NK-92 (cell line): ENCODE measurements around the gene CEBPZ.
"Not testable (repeated sequence)": the region's sequence is repeated elsewhere in the genome, so short reads cannot be mapped to it uniquely, and the experiment has no call there.

Source experiments
- DNase-seq: peaks from one replicate; lab custom pipeline; 2025; ENCODE audit not compliant: unreplicated experiment; lab: John Stamatoyannopoulos, UW

Gene CEBPZ

GRCh38 chr2:37231241-37232130 is at the start of gene CEBPZ, which contains the start of gene NDUFAF7:
Gene CEBPZ, minus strand, starts transcription at chr2:37231596. Its CDS starts 29 bp downstream, at chr2:37231567.
Gene NDUFAF7, plus strand, starts transcription at chr2:37231658. Its CDS starts 48 bp downstream, at chr2:37231706.
- DNase-seq, result no peak

DNA sequence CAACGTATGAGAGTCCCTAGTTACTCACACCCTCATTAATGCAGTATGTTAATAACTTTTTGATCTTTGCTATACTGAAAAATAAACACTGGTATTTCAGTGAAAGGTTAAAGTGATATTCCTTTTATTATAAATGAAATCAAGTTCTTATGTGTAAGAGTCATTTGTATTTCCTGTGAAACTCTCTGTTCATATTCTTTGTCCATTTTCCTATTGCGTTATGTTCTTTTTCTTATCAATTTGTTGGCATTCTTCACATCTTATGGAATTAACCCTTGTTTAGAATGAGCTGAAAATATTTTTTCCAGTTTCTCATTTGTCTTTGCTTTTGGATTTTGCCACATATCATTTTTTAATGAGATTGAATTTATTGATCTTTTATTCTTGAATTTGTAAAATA is 44.9 kb upstream of the CEBPZ start:
- no peak for DNase-seq

- no peak for DNase-seq
Observed at GRCh38 chr2:37274359-37274965, 43.1 kb upstream of the CEBPZ start.

DNA sequence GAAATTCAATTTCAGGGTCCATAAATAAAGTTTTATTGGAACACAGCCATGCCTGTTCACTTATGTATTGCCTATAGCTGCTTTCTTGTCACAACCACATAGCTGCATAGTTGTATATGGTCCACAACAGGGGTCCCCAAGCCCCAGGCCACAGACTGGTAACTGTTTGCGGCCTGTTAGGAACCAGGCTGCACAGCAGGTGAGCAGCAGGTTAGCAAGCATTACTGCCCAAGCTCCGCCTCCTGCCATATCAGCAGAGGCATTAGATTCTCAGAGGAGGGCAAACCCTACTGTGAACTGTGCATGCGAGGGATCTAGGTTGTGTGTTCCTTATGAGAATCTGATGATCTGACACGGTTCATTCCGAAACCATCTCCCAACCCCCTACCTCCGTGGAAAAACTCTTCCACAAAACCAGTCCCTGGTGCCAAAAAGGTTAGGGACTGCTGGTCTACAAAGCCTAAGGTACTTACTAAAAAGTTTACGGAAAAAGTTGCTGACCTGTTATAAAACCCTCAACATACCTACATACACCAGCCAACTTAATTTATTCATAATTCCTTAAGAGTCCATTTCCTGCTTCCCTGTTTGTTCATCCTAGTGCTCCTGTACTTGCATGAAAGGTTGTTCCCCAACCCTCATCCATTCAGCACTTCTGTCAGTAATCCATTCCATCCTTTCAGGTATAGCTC is 40.1 kb upstream of the CEBPZ start:
- no peak for DNase-seq

DNA sequence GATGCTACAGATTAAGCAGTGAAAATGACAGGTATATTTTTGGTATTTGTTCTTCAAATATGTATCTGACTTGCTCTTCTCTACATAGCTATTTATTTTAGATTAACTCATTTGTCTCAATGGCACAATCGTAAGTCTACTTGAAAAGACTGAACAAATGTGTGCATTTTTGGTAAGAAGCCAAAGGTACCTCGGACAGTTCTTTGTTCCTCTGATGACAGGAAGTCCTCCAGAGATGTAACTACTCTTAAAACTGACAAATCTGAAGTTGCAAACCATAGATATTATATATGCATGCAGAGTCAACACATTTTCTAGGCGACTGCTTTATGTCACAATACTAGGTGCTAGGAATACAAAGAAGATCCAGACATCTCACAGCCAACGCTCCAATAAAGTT is 36.7 kb upstream of the CEBPZ start:
- no peak for DNase-seq

DNA sequence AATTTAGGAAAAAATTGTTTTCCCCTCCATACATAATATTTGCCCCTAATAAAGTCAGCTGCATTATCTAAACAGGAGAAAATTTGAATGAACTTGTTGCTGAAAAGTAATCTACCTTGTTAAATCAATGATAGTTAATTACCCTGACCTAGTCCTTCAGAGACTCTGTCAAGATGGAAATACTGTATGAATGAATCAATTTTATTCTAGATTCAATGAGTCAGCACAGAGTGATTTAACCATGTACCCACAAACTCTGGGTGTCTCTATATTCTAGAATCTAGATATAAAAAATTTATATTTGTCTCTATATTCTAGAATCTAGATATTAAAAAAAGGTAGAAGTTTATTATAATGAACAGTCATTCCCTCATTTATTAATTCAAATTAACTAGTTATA is 36.3 kb upstream of the CEBPZ start:
- DNase-seq, result no peak

DNA sequence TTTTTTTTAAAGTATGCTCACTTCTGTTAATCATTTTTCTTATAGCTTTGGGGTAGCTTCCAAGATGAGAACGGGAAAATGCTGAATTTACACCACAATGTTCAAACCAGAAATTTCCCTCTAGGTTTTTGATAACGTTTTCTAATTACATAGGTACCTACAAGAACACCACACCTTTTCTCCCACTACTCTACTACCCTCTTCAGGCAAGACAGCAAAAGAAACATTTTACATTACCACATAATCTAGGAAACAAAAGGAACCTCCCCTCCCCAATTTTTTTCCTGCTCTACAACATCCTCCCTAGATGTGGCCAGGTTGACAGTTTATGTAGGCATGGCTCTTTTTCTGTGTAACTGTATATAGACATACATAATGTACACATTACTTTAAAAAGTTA is 32.4 kb upstream of the CEBPZ start:
- no peak for DNase-seq

DNA sequence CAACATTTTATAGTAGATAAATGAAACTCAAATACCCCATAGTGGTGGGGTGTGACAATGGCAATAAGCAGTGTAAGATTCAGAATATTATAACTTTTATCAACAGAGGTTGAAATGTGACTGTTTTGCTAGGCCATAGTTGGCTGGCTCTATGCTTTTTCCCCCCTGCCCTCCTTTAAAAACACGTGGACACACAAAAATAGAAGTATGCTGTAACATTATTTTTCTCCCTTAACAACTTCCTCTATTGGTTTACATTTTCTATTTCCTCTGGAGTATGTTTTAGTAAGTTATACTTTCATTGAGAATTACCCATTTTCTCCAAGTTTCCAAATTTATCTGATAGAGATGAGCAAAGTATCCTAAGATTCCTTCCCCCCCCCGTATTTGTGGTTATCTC is 31.1 kb upstream of the CEBPZ start:
- DNase-seq, result no peak

GRCh38 chr2:37250869-37251740 is 19.7 kb upstream of the CEBPZ start:
- no peak for DNase-seq

- DNase-seq, result no peak
Observed at GRCh38 chr2:37246205-37246604, 14.8 kb upstream of the CEBPZ start.

DNA sequence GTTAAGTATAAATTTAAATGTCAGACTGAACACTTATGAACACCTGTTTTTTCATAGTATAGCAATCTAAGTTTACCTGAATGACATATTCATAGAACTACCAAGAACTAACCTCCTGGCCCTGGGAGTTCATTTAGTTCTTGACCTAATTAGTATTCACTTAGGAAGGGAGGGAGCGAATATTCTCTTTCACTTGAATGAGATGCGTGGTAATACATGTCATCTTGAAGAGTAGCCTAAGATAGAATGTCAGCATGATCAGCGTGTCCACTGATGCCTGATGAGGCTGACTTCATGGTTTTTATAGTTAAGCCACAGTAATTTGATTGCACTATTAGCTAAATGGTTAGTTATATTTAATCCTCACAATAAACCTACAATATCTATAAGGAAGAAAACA is 13.4 kb upstream of the CEBPZ start:
- DNase-seq, result no peak

GRCh38 chr2:37244017-37244416 is 12.6 kb upstream of the CEBPZ start:
- no peak for DNase-seq

- no peak for DNase-seq
Observed at GRCh38 chr2:37243435-37243834, 12.0 kb upstream of the CEBPZ start.

- no peak for DNase-seq
Observed at GRCh38 chr2:37232131-37232933, 936 bp upstream of the CEBPZ start.

DNA sequence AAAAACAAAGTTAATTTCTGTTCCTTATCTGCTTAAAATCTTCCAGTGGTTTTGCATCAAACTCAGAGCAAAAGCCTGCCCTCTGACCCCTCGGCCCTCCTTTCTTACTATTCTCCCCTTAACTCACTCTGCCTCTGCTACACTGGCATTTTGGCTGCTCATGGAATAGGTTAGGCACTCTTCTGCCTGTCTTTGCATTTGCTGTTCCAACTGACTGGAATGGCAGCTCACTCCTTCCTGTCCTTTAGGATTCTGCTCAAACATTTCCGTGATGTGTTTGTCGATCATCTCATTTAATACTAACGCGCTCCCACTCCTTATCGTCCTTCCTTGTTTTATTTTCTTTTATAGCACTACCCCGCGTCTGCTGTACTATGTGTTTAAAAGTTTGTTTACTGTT is 815 bp downstream of the CEBPZ start:
- no peak for DNase-seq

- DNase-seq, result no peak
Observed at GRCh38 chr2:37228788-37229187, 2.6 kb downstream of the CEBPZ start.

GRCh38 chr2:37226863-37227262 is 4.5 kb downstream of the CEBPZ start:
- DNase-seq, result no peak

DNA sequence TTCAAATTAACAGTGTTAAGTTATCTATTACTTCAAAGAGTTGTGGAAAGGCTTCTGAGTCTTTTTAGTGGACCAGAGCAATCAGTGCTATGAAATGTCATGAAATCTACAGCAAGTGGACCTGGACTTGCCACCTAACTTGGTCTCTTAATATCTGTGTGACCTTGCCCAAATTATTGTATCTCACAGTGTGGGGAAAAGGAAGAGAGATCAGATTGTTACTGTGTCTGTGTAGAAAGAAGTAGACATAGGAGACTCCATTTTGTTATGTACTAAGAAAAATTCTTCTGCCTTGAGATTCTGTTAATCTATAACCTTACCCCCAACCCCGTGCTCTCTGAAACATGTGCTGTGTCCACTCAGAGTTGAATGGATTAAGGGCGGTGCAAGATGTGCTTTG is 6.3 kb downstream of the CEBPZ start:
- DNase-seq, result not testable (repeated sequence)

DNA sequence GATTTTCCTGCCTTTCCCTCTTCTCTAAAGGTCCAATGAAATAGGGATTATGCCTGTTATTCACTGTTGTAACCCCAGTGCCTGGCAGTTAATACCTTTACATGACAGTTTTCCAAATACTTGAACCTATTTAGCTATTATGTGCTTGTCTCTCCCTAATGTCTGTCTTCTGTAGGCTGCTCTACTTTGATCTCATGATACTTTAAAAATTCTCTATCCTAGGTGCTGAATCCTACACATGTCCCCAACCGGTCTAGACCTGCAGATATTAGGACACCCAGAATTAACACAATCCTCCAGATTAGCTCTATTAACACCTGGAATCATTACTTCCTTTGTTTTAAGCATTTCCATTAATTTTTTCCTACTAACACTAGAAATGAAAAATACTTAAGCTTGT is 7.3 kb downstream of the CEBPZ start:
- no peak for DNase-seq

DNA sequence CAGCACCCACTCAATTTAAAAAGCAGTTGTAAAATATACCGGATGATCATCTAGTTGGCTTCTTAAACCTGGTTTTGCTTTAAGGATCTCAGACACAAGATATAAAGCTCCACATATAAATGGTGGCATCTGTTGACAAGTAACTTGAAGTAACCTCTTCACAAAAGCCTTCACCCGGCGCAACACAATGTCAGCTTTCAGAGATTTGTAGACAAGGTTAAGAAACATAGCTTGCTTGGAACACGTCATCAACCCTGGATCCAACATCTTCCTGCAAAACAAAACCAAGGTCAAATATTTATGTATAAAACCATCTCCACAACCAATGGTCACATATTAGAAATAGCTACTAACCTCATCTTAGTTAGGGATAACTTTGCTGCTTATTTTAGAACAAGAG is 8.3 kb downstream of the CEBPZ start:
- no peak for DNase-seq
